WTC11 (cell line): ENCODE results near the gene PHLDA2. TPM values are rescaled to one million over a fixed set of nuclear protein-coding genes. Genes with fewer than 3 reads are reported as not detected.

ENCODE experiments used
- ATAC-seq: fragments of 200-7000 bp; cut with Tn5 transposase; 2 replicates; pipeline ENCODE4 v1.10.0; 2021; ENCODE audit warnings: mild to moderate bottlenecking, moderate library complexity
- CTCF ChIA-PET: fragments of 300-600 bp; sonication (Branson Sonifier 250); formaldehyde crosslinking; loops from one replicate; lab custom pipeline; 2021; ENCODE audit warnings: antibody characterized with exemption; lab: Charles Lee
- POLR2A ChIA-PET: fragments of 350-600 bp; sonication (Branson Sonifier 250); formaldehyde crosslinking; loops from one replicate; lab custom pipeline; 2021; ENCODE audit warnings: antibody characterized with exemption; lab: Charles Lee
- DNase-seq: peaks from one replicate; pipeline ENCODE4 v3.0.0; 2021; ENCODE audit warnings: low spot score
- H3K27ac Mint-ChIP-seq: 2 replicates; pipeline ENCODE4 v1.8.0; 2021; ENCODE audit warnings: mixed read lengths
- H3K27me3 Mint-ChIP-seq: 2 replicates; pipeline ENCODE4 v1.8.0; 2021; ENCODE audit warnings: low read depth, mild to moderate bottlenecking, moderate library complexity, mixed read lengths
- H3K36me3 Mint-ChIP-seq: 2 replicates; pipeline ENCODE4 v1.8.0; 2021; ENCODE audit warnings: mixed read lengths
- H3K4me1 Mint-ChIP-seq: 2 replicates; pipeline ENCODE4 v1.8.0; 2022; ENCODE audit warnings: mixed read lengths
- H3K4me3 Mint-ChIP-seq: 2 replicates; pipeline ENCODE4 v1.8.0; 2021; ENCODE audit warnings: mild to moderate bottlenecking, moderate library complexity, mixed read lengths
- H3K9me3 Mint-ChIP-seq: 2 replicates; pipeline ENCODE4 v1.8.0; 2021; ENCODE audit warnings: mixed read lengths
- ELF4 ChIP-seq: sonication (generic); formaldehyde crosslinking; IDR thresholded peaks from 2 replicates; pipeline ENCODE4 v1.8.1; 2022; ENCODE audit warnings: low read depth, mild to moderate bottlenecking, moderate library complexity, missing genetic modification reagents
- ETV6 ChIP-seq: sonication (generic); formaldehyde crosslinking; IDR thresholded peaks from 2 replicates; pipeline ENCODE4 v1.8.1; 2022; ENCODE audit warnings: mild to moderate bottlenecking, missing genetic modification reagents
- NR1H2 ChIP-seq: sonication (generic); formaldehyde crosslinking; IDR thresholded peaks from 2 replicates; pipeline ENCODE4 v1.9.0; 2021; ENCODE audit warnings: mild to moderate bottlenecking, moderate library complexity, missing genetic modification reagents
- NR3C1 ChIP-seq: sonication (generic); formaldehyde crosslinking; conservative IDR thresholded peaks from 2 replicates; pipeline ENCODE4 v1.8.1; 2023; ENCODE audit warnings: low read depth, mild to moderate bottlenecking, missing genetic modification reagents
- RORB ChIP-seq: fragments of 250-450 bp; sonication (Bioruptor Pico); IDR thresholded peaks from 2 replicates; pipeline ENCODE4 v1.9.0; 2021; ENCODE audit warnings: mild to moderate bottlenecking
- SP1 ChIP-seq: sonication (generic); formaldehyde crosslinking; conservative IDR thresholded peaks from 2 replicates; pipeline ENCODE4 v1.8.1; 2022; ENCODE audit warnings: missing genetic modification reagents
- TEAD1 ChIP-seq: sonication (generic); formaldehyde crosslinking; IDR thresholded peaks from 2 replicates; pipeline ENCODE4 v1.8.0; 2022; ENCODE audit warnings: mild to moderate bottlenecking, missing genetic modification reagents
- ZNF423 ChIP-seq: fragments of 250-450 bp; sonication (Bioruptor Pico); IDR thresholded peaks from 2 replicates; pipeline ENCODE4 v2.1.2; 2022; ENCODE audit warnings: mild to moderate bottlenecking, moderate library complexity
- total RNA-seq: library from RNA; stranded (reverse); gene quantifications from 3 replicates; pipeline ENCODE4 v1.2.3, GENCODE V29; 2021
- TF ChIP-seq, protein P1 (sequence below): sonication (generic); formaldehyde crosslinking; IDR thresholded peaks from 2 replicates; pipeline ENCODE4 v1.8.1; 2022; ENCODE audit warnings: mild to moderate bottlenecking, missing genetic modification reagents, moderate library complexity, borderline replicate concordance
- TF ChIP-seq, protein P2 (sequence below): fragments of 250-450 bp; sonication (Bioruptor Pico); IDR thresholded peaks from 2 replicates; pipeline ENCODE4 v1.9.0; 2021; ENCODE audit warnings: mild to moderate bottlenecking, borderline replicate concordance
- TF ChIP-seq, protein P3 (sequence below): sonication (generic); formaldehyde crosslinking; IDR thresholded peaks from 2 replicates; pipeline ENCODE4 v1.8.1; 2023; ENCODE audit warnings: mild to moderate bottlenecking, moderate library complexity, missing genetic modification reagents
- TF ChIP-seq, protein P4 (sequence below): sonication (generic); formaldehyde crosslinking; IDR thresholded peaks from 2 replicates; pipeline ENCODE4 v1.8.0; 2023; ENCODE audit warnings: missing genetic modification reagents, mild to moderate bottlenecking, borderline replicate concordance
- TF ChIP-seq, protein P5 (sequence below): sonication (generic); formaldehyde crosslinking; IDR thresholded peaks from 2 replicates; pipeline ENCODE4 v1.8.0; 2023; ENCODE audit warnings: mild to moderate bottlenecking, missing genetic modification reagents
- TF ChIP-seq, protein P6 (sequence below): fragments of 200-600 bp; IDR thresholded peaks from 2 replicates; pipeline ENCODE4 v1.8.0; 2022; ENCODE audit warnings: antibody characterized with exemption

The PHLDA2 gene
- total RNA-seq, 1 experiment from 2014 or later, result 9.6 TPM

DNA sequence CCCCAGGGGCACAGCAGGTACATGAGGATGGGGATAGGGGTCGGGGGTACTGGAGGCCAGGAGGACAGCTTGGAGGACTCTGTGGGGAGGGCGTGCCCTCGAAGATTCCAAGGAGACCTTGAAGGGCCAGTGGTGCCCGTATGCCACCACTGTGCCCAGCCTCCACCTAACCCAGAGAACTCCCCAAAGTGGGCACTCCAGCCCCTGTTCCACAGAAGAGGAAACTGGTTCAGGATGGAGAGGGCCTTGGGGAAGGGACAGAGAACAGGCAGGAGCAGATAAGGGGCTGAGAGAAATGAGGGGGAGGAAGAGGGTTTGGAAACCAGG, 2.2 kb upstream of the PHLDA2 start (continued):
- TF ChIP-seq, protein P1, sequence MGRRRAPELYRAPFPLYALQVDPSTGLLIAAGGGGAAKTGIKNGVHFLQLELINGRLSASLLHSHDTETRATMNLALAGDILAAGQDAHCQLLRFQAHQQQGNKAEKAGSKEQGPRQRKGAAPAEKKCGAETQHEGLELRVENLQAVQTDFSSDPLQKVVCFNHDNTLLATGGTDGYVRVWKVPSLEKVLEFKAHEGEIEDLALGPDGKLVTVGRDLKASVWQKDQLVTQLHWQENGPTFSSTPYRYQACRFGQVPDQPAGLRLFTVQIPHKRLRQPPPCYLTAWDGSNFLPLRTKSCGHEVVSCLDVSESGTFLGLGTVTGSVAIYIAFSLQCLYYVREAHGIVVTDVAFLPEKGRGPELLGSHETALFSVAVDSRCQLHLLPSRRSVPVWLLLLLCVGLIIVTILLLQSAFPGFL, result no peak
- TF ChIP-seq, protein P2, sequence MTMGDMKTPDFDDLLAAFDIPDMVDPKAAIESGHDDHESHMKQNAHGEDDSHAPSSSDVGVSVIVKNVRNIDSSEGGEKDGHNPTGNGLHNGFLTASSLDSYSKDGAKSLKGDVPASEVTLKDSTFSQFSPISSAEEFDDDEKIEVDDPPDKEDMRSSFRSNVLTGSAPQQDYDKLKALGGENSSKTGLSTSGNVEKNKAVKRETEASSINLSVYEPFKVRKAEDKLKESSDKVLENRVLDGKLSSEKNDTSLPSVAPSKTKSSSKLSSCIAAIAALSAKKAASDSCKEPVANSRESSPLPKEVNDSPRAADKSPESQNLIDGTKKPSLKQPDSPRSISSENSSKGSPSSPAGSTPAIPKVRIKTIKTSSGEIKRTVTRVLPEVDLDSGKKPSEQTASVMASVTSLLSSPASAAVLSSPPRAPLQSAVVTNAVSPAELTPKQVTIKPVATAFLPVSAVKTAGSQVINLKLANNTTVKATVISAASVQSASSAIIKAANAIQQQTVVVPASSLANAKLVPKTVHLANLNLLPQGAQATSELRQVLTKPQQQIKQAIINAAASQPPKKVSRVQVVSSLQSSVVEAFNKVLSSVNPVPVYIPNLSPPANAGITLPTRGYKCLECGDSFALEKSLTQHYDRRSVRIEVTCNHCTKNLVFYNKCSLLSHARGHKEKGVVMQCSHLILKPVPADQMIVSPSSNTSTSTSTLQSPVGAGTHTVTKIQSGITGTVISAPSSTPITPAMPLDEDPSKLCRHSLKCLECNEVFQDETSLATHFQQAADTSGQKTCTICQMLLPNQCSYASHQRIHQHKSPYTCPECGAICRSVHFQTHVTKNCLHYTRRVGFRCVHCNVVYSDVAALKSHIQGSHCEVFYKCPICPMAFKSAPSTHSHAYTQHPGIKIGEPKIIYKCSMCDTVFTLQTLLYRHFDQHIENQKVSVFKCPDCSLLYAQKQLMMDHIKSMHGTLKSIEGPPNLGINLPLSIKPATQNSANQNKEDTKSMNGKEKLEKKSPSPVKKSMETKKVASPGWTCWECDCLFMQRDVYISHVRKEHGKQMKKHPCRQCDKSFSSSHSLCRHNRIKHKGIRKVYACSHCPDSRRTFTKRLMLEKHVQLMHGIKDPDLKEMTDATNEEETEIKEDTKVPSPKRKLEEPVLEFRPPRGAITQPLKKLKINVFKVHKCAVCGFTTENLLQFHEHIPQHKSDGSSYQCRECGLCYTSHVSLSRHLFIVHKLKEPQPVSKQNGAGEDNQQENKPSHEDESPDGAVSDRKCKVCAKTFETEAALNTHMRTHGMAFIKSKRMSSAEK, result no peak
- no peak for TF ChIP-seq NR1H2
- TF ChIP-seq, all 79 proteins: peak for 0

DNA sequence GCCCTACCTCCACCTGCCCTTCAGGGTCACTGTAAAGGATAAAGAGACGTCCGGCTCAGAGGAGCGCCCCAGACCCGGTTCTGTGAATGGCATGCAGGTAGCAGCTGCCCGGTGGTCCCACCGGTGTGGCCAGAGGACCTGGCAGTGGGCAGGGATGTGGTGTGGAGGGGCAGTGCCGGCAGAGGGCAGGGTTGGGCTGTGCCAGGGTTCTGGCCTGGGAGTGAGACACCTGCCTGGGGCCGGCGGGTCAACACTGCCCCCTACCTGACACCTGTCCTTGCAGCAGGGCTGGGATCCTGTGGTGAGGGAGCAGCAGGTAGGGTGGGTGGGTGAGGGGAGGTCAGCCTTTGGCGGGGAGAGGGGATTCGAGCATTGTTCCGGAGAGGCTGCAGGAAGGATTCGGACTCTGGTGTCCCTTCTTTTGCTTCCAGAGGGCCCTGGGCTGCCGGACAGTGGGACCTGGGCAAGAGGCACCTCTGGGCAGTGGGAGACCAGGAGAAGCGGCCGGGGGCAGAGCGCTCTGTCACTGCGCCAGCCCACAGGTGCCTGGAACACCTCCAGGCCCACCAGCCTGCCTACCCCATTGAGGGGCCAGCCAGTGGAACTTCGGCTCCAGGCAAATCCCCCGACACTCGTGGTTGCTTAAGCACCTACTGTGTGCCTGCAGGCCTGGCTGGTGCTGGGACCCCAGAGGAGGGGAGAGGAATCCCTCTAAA, 1.6 kb upstream of the PHLDA2 start:
- DNase-seq, result peak; percentile 95
- POLR2A ChIA-PET, result interaction anchor here (0.7 kb wide), 1 partner anchor 58 kb away, joined by 3 read pairs; no protein-coding TSS in a partner anchor
- H3K36me3 Mint-ChIP-seq, result 0 out of 2 replicates have a peak, but pooled peaks cover 3% of the 10 kb centered on the region
- no peak for TF ChIP-seq RORB
- TF ChIP-seq, protein P3, sequence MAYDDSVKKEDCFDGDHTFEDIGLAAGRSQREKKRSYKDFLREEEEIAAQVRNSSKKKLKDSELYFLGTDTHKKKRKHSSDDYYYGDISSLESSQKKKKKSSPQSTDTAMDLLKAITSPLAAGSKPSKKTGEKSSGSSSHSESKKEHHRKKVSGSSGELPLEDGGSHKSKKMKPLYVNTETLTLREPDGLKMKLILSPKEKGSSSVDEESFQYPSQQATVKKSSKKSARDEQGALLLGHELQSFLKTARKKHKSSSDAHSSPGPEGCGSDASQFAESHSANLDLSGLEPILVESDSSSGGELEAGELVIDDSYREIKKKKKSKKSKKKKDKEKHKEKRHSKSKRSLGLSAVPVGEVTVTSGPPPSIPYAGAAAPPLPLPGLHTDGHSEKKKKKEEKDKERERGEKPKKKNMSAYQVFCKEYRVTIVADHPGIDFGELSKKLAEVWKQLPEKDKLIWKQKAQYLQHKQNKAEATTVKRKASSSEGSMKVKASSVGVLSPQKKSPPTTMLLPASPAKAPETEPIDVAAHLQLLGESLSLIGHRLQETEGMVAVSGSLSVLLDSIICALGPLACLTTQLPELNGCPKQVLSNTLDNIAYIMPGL (CRISPR knock-in tag), result peak; percentile 66
- no peak for TF ChIP-seq NR3C1 (CRISPR knock-in tag)
- peak; percentile 8; the same call in 1 of the 2 replicates for TF ChIP-seq ZNF423
- TF ChIP-seq, protein P4, sequence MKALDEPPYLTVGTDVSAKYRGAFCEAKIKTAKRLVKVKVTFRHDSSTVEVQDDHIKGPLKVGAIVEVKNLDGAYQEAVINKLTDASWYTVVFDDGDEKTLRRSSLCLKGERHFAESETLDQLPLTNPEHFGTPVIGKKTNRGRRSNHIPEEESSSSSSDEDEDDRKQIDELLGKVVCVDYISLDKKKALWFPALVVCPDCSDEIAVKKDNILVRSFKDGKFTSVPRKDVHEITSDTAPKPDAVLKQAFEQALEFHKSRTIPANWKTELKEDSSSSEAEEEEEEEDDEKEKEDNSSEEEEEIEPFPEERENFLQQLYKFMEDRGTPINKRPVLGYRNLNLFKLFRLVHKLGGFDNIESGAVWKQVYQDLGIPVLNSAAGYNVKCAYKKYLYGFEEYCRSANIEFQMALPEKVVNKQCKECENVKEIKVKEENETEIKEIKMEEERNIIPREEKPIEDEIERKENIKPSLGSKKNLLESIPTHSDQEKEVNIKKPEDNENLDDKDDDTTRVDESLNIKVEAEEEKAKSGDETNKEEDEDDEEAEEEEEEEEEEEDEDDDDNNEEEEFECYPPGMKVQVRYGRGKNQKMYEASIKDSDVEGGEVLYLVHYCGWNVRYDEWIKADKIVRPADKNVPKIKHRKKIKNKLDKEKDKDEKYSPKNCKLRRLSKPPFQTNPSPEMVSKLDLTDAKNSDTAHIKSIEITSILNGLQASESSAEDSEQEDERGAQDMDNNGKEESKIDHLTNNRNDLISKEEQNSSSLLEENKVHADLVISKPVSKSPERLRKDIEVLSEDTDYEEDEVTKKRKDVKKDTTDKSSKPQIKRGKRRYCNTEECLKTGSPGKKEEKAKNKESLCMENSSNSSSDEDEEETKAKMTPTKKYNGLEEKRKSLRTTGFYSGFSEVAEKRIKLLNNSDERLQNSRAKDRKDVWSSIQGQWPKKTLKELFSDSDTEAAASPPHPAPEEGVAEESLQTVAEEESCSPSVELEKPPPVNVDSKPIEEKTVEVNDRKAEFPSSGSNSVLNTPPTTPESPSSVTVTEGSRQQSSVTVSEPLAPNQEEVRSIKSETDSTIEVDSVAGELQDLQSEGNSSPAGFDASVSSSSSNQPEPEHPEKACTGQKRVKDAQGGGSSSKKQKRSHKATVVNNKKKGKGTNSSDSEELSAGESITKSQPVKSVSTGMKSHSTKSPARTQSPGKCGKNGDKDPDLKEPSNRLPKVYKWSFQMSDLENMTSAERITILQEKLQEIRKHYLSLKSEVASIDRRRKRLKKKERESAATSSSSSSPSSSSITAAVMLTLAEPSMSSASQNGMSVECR (CRISPR knock-in tag), result peak; percentile 10; the same call in 1 of the 2 replicates
- TF ChIP-seq ETV6 (CRISPR knock-in tag), result 0 out of 2 replicates have a peak, but pooled peaks have one; percentile 55
- peak; percentile 52; the same call in 1 of the 2 replicates for TF ChIP-seq SP1 (CRISPR knock-in tag)
- no peak for TF ChIP-seq ELF4 (CRISPR knock-in tag)
- TF ChIP-seq, protein P5, sequence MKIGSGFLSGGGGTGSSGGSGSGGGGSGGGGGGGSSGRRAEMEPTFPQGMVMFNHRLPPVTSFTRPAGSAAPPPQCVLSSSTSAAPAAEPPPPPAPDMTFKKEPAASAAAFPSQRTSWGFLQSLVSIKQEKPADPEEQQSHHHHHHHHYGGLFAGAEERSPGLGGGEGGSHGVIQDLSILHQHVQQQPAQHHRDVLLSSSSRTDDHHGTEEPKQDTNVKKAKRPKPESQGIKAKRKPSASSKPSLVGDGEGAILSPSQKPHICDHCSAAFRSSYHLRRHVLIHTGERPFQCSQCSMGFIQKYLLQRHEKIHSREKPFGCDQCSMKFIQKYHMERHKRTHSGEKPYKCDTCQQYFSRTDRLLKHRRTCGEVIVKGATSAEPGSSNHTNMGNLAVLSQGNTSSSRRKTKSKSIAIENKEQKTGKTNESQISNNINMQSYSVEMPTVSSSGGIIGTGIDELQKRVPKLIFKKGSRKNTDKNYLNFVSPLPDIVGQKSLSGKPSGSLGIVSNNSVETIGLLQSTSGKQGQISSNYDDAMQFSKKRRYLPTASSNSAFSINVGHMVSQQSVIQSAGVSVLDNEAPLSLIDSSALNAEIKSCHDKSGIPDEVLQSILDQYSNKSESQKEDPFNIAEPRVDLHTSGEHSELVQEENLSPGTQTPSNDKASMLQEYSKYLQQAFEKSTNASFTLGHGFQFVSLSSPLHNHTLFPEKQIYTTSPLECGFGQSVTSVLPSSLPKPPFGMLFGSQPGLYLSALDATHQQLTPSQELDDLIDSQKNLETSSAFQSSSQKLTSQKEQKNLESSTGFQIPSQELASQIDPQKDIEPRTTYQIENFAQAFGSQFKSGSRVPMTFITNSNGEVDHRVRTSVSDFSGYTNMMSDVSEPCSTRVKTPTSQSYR, result 0 out of 2 replicates have a peak, but pooled peaks have one; percentile 51
- TF ChIP-seq, protein P6, sequence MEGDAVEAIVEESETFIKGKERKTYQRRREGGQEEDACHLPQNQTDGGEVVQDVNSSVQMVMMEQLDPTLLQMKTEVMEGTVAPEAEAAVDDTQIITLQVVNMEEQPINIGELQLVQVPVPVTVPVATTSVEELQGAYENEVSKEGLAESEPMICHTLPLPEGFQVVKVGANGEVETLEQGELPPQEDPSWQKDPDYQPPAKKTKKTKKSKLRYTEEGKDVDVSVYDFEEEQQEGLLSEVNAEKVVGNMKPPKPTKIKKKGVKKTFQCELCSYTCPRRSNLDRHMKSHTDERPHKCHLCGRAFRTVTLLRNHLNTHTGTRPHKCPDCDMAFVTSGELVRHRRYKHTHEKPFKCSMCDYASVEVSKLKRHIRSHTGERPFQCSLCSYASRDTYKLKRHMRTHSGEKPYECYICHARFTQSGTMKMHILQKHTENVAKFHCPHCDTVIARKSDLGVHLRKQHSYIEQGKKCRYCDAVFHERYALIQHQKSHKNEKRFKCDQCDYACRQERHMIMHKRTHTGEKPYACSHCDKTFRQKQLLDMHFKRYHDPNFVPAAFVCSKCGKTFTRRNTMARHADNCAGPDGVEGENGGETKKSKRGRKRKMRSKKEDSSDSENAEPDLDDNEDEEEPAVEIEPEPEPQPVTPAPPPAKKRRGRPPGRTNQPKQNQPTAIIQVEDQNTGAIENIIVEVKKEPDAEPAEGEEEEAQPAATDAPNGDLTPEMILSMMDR, result peak; percentile 76
- peak; percentile 35; the same call in 1 of the 2 replicates for TF ChIP-seq TEAD1 (CRISPR knock-in tag)
- TF ChIP-seq, all 79 proteins: peak for 8
- Mint-ChIP-seq H3K27ac (no peak overlapping the region), H3K4me3 (peak overlapping the region; percentile 72), H3K27me3 (peaks cover 42% of the 10 kb centered on the region), H3K9me3 (no peaks in the 10 kb centered on the region), H3K4me1 (peaks cover 7% of the 10 kb centered on the region)
- CTCF ChIA-PET, result interaction anchor here (0.5 to 3.4 kb wide), 23 partner anchors 10 to 505 kb away, joined by 3 to 68 read pairs (median 4); partner anchors contain the start of genes CARS1, CDKN1C and NAP1L4
- ATAC-seq, result peak; percentile 86
